ENCODE data around the gene YIF1A.

DNA sequence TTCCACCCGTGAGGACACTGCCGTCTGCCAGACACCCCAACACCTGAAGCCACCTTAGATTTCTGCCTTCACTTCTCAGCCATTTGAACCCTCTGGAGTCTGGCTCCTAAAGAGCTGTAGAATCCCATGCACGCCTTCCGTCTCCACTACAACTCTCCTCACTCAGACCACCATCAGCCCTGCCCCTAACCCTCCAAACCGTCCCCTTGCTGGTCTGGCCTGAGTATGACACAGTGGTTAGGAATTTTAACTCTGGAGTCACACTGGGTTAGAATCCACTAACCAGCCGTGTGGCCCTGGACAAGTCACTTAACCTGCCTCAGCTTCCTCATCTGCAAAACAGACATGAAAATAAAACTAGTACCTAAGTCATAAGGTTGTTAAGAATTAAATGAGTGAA lies 7.9 kb downstream of the YIF1A start:
- TF ChIP-seq, protein P1, sequence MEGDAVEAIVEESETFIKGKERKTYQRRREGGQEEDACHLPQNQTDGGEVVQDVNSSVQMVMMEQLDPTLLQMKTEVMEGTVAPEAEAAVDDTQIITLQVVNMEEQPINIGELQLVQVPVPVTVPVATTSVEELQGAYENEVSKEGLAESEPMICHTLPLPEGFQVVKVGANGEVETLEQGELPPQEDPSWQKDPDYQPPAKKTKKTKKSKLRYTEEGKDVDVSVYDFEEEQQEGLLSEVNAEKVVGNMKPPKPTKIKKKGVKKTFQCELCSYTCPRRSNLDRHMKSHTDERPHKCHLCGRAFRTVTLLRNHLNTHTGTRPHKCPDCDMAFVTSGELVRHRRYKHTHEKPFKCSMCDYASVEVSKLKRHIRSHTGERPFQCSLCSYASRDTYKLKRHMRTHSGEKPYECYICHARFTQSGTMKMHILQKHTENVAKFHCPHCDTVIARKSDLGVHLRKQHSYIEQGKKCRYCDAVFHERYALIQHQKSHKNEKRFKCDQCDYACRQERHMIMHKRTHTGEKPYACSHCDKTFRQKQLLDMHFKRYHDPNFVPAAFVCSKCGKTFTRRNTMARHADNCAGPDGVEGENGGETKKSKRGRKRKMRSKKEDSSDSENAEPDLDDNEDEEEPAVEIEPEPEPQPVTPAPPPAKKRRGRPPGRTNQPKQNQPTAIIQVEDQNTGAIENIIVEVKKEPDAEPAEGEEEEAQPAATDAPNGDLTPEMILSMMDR (IDR thresholded peaks at IDR 0.05) = no peak
- TF ChIP-seq EP300 (IDR thresholded peaks at IDR 0.05) = no peak
